Posterior vena cava (tissue), 2 donors: ENCODE results near the gene ISG15. TPM values are rescaled to one million over a fixed set of nuclear protein-coding genes. Genes with fewer than 3 reads are reported as not detected.
A peak's percentile ranks its signal among the peaks of the same experiment; 100 is the strongest.
"Not testable (repeated sequence)": the region's sequence is repeated elsewhere in the genome, so short reads cannot be mapped to it uniquely, and the experiment has no call there.

Source experiments
- DNase-seq: peaks from one replicate; pipeline ENCODE4 v3.0.0-alpha.2; 2020; ENCODE audit warnings: low spot score
- intact Hi-C, 2 donors: fragments of 100-400 bp; cut with DNase I; formaldehyde crosslinking; loops; one replicate each; pipeline versions ENCODE4 v1.14.1 to v1.14.2; 2022 to 2023
- total RNA-seq, 2 donors: library from RNA; stranded (reverse); fragmentation: NEBNext Ultra II Directional; extraction: Animal tissue kit (Norgen Biotek cat#: 25700); gene quantifications; one replicate each; pipeline ENCODE4 v1.2.1, GENCODE V29; 2021
- donor health status: DM: yes; HTN: yes; CAD: no.
- donor health status: DM: yes; HTN: yes; CAD: no.

ISG15 gene
- total RNA-seq, 2 donors from 2014 or later = 22.9 to 47.3 TPM

- intact Hi-C loops = no loop called here
- no peak for DNase-seq
Observed at GRCh38 chr1:1004420-1004779, 8.9 kb upstream of the ISG15 start.

DNA sequence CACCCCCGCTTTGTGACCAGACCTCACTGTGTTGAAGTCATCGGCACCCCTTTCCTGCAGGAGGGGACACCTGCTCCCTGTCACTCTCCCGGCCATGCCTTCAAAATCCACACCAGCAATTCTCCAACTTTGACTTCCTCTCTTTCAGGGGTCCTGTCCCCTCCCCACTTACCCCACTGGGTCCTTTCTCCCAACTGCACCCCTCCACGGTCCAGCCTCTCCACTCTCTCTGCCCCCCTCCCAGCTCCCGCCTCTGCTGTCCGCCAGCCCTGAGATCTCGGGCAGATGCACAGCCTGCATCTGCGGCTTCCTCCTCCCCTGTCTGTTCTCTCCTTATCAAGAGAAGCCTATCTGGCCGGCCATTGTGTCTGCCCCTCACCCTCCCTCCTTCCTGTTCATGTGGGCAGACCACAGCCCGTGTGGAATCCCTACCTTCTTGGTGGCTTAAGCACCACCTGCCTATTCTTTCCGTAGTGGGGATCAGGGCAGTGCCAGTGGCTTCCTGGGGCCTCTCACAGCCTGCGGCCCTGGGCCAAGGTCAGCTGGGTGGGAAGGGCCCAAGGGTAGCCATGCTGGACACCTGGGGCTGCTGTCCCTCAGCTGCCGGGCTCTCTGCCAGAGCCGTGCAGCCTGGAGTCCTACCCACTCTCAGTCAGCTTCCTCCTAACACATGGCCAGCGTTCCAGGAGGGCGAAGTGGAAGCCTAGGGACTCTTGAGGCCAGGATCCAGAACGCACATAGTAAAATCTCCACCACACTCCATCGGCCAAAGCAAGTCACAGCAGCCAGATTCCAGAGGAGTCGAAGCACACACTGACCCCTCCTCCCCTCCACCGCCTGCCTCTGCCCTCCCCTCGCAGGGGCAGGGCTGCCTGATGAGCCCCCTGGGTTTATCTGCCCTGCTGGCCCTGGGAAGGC is 8.3 kb upstream of the ISG15 start:
- no peak for DNase-seq
- intact Hi-C loops = no loop called here

- DNase-seq = no peak
- intact Hi-C loops = no loop called here
Observed at GRCh38 chr1:1005774-1006304, 7.5 kb upstream of the ISG15 start.

GRCh38 chr1:1006305-1007159 is 6.8 kb upstream of the ISG15 start:
- no peak for DNase-seq
- intact Hi-C loops = no loop called here

DNA sequence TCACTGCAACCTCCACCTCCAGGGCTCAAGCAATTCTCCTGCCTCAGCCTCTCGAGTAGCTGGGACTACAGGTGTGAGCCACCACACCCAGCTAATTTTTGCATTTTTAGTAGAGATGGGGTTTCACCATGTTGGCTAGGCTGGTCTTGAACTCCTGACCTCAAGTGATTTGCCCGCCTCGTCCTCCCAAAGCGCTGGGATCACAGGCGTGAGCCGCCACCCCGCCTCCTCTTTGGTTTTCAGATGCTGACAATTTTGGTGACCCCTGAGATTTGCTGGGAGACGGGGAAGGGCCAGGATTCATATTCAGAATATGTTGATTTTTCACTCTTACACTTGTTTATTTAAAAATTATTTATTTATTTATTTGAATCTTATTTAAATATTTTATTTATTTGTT is 3.2 kb upstream of the ISG15 start:
- DNase-seq, intact Hi-C loops: not testable (repeated sequence)

DNA sequence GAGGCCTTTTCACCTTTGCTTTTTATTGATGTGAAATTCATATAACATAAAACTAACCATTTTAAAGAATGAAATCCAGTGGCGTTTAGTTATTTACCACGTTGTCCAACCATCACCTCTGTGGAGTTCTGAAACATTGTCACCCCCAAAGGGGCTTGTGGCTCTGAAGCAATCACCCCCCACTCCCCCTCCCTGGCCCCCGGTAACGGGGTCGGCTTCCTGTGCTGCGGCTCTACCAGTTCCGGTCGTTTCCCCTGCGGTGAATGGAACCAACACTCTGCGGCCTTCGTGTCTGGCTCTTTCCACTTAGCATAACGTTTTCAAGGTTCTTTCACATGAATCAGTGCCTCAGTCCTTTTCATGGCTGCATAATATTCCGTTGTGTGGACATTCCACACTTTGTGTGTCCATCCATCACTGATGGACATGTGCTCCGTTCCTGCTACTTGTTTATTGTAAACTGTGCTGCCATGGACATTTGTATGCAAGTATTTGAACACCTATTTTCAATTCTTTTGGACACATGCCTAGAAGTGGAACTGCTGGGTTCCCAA is 1.8 kb upstream of the ISG15 start:
- intact Hi-C loops = no loop called here
- DNase-seq = no peak

GRCh38 chr1:1012736-1013104 is 577 bp upstream of the ISG15 start:
- DNase-seq, intact Hi-C loops: not testable (repeated sequence)

DNA sequence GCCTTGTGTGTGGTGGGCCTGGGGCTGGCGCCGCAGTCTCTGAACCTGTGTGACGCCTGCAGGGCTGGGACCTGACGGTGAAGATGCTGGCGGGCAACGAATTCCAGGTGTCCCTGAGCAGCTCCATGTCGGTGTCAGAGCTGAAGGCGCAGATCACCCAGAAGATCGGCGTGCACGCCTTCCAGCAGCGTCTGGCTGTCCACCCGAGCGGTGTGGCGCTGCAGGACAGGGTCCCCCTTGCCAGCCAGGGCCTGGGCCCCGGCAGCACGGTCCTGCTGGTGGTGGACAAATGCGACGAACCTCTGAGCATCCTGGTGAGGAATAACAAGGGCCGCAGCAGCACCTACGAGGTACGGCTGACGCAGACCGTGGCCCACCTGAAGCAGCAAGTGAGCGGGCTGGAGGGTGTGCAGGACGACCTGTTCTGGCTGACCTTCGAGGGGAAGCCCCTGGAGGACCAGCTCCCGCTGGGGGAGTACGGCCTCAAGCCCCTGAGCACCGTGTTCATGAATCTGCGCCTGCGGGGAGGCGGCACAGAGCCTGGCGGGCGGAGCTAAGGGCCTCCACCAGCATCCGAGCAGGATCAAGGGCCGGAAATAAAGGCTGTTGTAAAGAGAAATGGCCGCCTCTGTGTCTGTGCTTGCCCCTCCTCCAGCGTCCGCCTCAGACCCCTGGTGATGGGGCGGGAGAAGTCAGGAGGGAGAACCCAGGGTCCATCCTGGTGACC is 788 bp downstream of the ISG15 start:
- intact Hi-C loops = no loop called here
- DNase-seq = peak; percentile 81

- DNase-seq = peak; percentile 70
- intact Hi-C loops = no loop called here
Observed at GRCh38 chr1:1014799-1015681, 1.7 kb downstream of the ISG15 start.

GRCh38 chr1:1017397-1018320 is 4.4 kb downstream of the ISG15 start:
- intact Hi-C loops, DNase-seq: not testable (repeated sequence)

GRCh38 chr1:1018321-1018685 is 5.0 kb downstream of the ISG15 start:
- intact Hi-C loops = not testable (repeated sequence)

GRCh38 chr1:1019122-1019999 is 6.1 kb downstream of the ISG15 start:
- intact Hi-C loops = no loop called here
- DNase-seq = peak; percentile 94

More at GRCh38 chr1:1018321-1018685, 5.0 kb downstream of the ISG15 start:
- DNase-seq = not testable (repeated sequence)

DNA sequence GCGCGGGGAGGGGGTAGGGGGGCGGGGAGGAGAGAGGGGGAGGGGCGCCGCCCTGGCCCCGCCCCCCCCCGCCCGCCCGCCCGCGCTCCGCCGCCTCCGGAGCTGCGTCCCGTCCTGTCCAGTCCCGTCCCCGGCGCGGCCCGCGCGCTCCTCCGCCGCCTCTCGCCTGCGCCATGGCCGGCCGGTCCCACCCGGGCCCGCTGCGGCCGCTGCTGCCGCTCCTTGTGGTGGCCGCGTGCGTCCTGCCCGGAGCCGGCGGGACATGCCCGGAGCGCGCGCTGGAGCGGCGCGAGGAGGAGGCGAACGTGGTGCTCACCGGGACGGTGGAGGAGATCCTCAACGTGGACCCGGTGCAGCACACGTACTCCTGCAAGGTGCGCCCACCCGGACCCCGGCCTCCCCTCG is 6.7 kb downstream of the ISG15 start, which contains the start of gene AGRN:
Gene AGRN (plus strand): TSS at position 121 of the 405 bp plus-strand sequence. CDS start 53 bp downstream, at position 174.
- DNase-seq = no peak
- intact Hi-C loops = no loop called here

DNA sequence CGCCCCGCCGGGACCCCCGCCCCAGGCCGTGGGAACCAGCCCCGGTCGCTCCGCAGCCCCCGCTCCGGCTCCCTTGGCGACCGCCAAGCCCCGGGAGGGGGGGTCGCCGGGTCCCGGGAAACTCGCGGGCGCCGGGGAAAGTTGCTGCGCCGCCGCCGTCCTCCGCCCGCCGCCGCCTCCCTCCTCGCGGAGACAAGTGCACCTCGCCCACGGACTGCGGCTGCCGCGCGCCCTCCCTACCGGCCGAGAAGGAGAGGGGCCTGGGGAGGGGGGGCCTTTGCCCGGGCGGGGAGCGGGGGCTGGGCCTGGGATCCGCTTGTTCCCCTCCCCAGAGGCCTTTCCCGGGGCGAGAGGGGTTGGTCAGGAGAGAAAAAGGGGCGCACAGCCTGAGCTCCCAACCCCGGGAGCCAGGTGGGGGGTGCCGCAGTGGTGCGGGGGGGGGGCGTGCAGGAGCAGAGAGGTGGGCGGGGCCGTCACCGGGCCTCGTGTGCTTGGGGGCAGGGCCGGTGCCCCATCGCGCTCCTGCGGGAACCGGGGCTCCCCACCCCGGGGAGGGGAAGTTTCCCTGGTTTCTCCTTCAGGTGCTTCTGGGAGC is 7.2 kb downstream of the ISG15 start:
- no peak for DNase-seq
- intact Hi-C loops = no loop called here

GRCh38 chr1:1021010-1021919 is 8.0 kb downstream of the ISG15 start:
- intact Hi-C loops = no loop called here
- DNase-seq = no peak
